ENCODE measurements around the gene MAN2B2. TPM values are rescaled to one million over a fixed set of nuclear protein-coding genes. Genes with fewer than 3 reads are reported as not detected.

The MAN2B2 gene
- total and polyA plus RNA-seq, 9 of the 15 experiments (the other 6 are each of a cell fraction or from before 2014, with no cell fraction given) = 0.21 to 8.8 (median 3.7) TPM

- Histone ChIP-seq H3K4me1 (replicated peaks in 1 of 2; ENCODE audit: control insufficient read depth in 2 of 2, insufficient read depth in 2 of 2, low read length in 2 of 2) (peaks cover 12 to 14% of the 10 kb centered on the region in 2 experiments; a peak in 4 of 5 replicates), H3K4me3 (no peak overlapping the region), H3K9ac (ENCODE audit: insufficient read depth in 1 of 2, low read depth in 2 of 2, low read length in 2 of 2) (no peak overlapping the region), H3K79me2 (ENCODE audit: control insufficient read depth, insufficient read depth, low read length) (peaks cover 37% of the 10 kb centered on the region), H4K20me1 (replicated peaks; ENCODE audit: control insufficient read depth, insufficient read depth, low read length) (peaks cover 27% of the 10 kb centered on the region), H3K27ac (ENCODE audit: extremely low read depth, low read depth, low read length) (no peak overlapping the region), H2AFZ (ENCODE audit: low read depth, low read length) (no peak overlapping the region), H3K9me3 (replicated peaks; ENCODE audit: control insufficient read depth, insufficient read depth, low read depth, low read length) (no peaks in the 10 kb centered on the region), H3K36me3 (ENCODE audit: control insufficient read depth, insufficient read depth, low read length) (peaks cover 22% of the 10 kb centered on the region), H3K4me2 (ENCODE audit: insufficient read depth, low read length) (no peak overlapping the region), H3K27me3 (ENCODE audit: control insufficient read depth in 2 of 2, insufficient read depth in 2 of 2, low read length in 2 of 2) (no peaks in the 10 kb centered on the region), H3K9me1 (ENCODE audit: control insufficient read depth, insufficient read depth, low read length) (no peaks in the 10 kb centered on the region)
- POLR2A ChIA-PET = interaction anchor here (0.6 to 5.2 kb wide), 8 partner anchors 11 to 70 kb away, joined by 3 to 40 read pairs (median 4); a partner anchor contains a TSS
- in situ Hi-C loops (cut with MboI) = no loop called here
- intact Hi-C loops (cut with micrococcal nuclease) = loop anchor here (5.0 kb wide), 2 partner anchors 32 to 62 kb away; partner anchors contain the start of gene MRFAP1L1
- DNase-seq (ENCODE audit: extremely low read depth in 1 of 4, low spot score in 3 of 4) = peak in 2 of 4 experiments; percentile 56 to 57
- CTCF ChIA-PET (ENCODE audit: low intra/inter-chr PET ratio) = no interaction called here
- ATAC-seq = no peak
- no TSS peak for BruUV-seq (replicated peaks)
- no peak for FAIRE-seq
- WGBS (ENCODE audit: insufficient coverage, low coverage, missing lambda C conversion rate) = 71% methylated on average over 5 of the region's 5 CpGs
- TF ChIP-seq NFYB (IDR thresholded peaks at IDR 0.05; ENCODE audit: extremely low read depth, insufficient read length) (peak; percentile 45), RBBP5 (IDR thresholded peaks at IDR 0.05; ENCODE audit: borderline replicate concordance, insufficient read depth, low read length, poor library complexity, severe bottlenecking) (no peak), USF2 (CRISPR knock-in tag; IDR thresholded peaks at IDR 0.05) (peak; percentile 59), MYBL2 (IDR thresholded peaks at IDR 0.05; ENCODE audit: low read depth) (no peak), MYBL2 (CRISPR knock-in tag; IDR thresholded peaks at IDR 0.05; ENCODE audit: borderline replicate concordance) (no peak), MNT (conservative IDR thresholded peaks at IDR 0.05) (no peak), USF1 (CRISPR knock-in tag; IDR thresholded peaks at IDR 0.05) (peak; percentile 49; the same call in 1 of the 2 replicates)
These were observed 70.0 kb downstream of the MAN2B2 start for GRCh38 chr4:6644792-6645530.

Data from K562 (cell line).